Limb (tissue), 2 donors: ENCODE measurements around the gene LRRC43.
"Not testable (repeated sequence)": the region's sequence is repeated elsewhere in the genome, so short reads cannot be mapped to it uniquely, and the experiment has no call there.

Experiments used
- DNase-seq, 2 donors: peaks; one replicate each; pipeline ENCODE4 v3.0.0-alpha.2; 2016; ENCODE audit errors: extremely low spot score in 2 of 2

LRRC43 gene

DNA sequence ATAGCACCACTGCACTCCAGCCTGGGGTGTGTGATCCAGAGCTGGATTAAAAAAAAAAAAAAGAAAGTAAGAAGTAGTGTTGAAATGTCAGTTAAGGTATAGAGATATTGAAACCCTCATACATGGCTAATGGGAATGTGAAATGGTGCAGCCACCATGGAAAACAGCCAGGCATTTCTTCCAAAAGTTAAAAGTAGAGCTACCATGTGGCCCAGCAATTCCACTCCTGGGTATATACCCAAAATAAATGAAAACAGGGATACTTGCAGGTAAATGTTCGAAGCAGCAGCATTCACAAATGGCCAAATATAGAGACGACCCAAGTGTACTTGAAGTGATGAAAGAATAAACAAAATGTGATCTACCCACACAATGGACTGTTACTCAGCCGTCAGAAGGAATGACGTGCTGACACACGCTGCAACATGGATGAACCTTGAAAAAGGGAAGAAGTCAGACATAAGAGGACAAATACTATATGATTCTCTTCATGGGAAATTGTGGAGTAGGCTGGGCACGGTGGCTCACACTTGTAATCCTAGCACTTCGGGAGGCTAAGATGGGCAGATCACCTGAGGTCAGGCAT, 24.1 kb upstream of the LRRC43 start:
- no peak for DNase-seq

GRCh38 chr12:122159882-122160281, 23.0 kb upstream of the LRRC43 start:
- no peak for DNase-seq

DNA sequence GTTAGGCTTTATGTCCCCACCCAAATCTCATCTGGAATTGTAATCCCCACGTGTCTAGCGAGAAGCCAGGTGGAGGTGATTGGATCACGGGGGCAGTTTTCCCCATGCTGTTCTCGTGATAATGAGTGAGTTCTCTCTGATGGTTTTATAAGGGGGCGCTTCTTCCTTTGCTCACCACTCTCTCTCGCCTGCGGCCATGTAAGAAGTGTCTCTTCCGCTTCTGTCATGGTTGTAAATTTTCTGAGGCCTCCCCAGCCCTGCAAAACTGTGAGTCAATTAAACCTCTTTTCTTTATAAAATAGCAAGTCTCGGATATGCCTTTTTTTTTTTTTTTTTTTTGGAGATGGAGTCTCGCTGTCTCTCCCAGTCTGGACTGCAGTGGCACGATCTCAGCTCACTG, 22.2 kb upstream of the LRRC43 start:
- DNase-seq = no peak

DNA sequence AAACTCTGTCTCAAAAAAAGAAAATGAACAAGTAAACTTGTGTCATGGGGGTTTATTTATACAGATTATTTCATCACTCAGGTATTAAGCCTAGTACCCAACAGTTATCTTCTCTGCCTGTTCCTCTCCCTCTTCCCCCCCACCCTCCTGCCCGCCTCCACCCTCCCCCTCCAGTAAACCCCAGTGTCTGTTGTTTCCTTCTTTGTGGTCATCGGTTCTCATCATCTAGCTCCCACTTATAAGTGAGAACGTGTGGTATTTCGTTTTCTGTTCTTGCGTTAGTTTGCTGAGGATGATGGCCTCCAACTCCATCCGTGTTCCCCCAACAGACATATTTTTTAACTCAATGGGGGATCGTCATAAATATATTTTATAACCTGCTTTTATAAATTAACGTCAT, 21.2 kb upstream of the LRRC43 start:
- DNase-seq = no peak

DNA sequence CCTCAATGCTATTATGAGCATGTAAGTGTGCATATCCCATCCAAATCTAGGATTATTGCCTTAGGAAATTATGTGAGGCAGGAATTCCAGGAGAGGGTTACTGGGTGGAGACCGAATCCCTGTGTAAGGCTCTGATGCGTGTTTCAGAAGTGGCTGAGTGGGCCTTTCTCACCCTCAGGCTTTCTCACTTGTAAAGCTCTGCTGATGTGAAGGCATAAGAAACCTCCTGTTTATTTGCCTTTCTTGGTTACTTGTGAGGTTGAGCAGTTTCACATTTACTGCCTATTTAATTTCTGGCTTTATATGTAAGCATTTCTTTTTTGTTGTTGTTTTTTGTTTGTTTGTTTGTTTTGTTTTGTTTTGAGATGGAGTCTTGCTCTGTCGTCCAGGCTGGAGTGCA, 19.9 kb upstream of the LRRC43 start:
- DNase-seq = no peak

GRCh38 chr12:122166422-122167349, 16.2 kb upstream of the LRRC43 start:
- DNase-seq = no peak

- DNase-seq = no peak
Observed at GRCh38 chr12:122167356-122167925, 15.5 kb upstream of the LRRC43 start.

- DNase-seq = no peak
Observed at GRCh38 chr12:122168492-122168891, 14.4 kb upstream of the LRRC43 start.

DNA sequence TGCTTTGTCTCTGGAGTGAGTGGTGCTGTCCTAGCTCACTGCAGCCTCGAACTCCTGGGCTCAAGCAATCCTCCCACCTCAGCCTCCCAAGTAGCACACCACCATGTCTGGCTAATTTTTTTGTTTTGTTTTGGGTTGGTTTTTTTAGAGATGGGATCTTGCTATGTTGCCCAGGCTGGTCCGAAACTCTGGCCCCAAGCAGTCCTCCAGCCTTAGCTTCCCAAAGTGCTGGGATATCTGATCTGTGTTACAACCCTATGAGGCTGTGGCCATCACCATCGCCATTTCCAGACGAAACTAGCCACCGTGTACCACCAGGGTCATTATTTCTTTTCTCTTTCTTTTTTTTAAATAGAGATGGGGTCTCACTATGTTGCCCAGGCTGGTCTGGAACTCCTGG, 11.5 kb upstream of the LRRC43 start:
- no peak for DNase-seq

- no peak for DNase-seq
Observed at GRCh38 chr12:122172262-122172939, 10.5 kb upstream of the LRRC43 start.

GRCh38 chr12:122174155-122174845, 8.6 kb upstream of the LRRC43 start, which contains the start of gene IL31:
TSS of gene IL31 (minus strand) at chr12:122174221. CDS start at chr12:122174172, 49 bp downstream.
- DNase-seq = no peak

- DNase-seq = not testable (repeated sequence)
Observed at GRCh38 chr12:122176473-122176872, 6.5 kb upstream of the LRRC43 start.

DNA sequence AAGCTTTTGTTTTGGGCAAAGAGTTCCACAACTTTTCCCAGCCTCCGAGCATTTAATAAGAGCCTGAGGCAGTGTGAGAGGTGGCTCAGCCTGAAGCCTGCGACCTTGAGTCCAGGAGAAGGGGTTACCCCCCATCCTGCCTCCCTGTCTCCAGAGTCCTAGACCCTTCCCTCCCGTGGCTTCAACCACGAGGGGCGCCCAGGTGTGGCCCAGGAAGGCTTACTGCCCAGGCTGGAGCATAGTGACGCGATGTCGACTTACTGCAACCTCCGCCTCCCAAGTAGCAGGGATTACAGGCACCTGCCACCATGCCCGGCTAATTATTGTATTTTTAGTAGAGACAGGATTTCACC, 641 bp downstream of the LRRC43 start:
- no peak for DNase-seq

DNA sequence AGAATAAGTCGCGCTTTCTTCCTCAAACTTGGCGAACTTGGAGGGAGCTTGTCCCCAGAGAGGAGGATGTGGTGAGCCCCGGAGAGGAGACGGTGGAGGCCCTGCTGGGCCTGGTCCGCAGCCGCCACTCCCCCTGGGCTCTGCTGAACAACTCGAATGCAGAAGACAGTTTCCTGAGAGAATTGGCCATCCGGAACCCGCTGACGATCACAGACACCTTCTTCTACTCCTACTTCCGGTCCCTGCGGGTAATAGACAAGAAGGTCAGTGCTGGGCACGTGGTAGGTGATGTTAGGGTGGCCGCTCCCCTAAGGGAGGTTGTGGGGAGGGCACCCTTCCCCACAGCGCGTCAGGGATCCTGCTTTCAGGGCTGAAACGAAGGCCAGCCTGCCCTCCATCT, 1.6 kb downstream of the LRRC43 start:
- DNase-seq = no peak

- DNase-seq = no peak
Observed at GRCh38 chr12:122185079-122185478, 2.2 kb downstream of the LRRC43 start.

GRCh38 chr12:122185494-122186082, 2.7 kb downstream of the LRRC43 start:
- DNase-seq = no peak

- no peak for DNase-seq
Observed at GRCh38 chr12:122187466-122187865, 4.5 kb downstream of the LRRC43 start.

- no peak for DNase-seq
Observed at GRCh38 chr12:122189626-122190475, 6.9 kb downstream of the LRRC43 start.

GRCh38 chr12:122190842-122191668, 8.1 kb downstream of the LRRC43 start:
- DNase-seq = no peak
